Measurements from ENCODE around the gene CD63.

GRCh38 chr12:55715169-55715764, 13.5 kb downstream of the CD63 start:
- TF ChIP-seq CTCF (conservative IDR thresholded peaks at IDR 0.05; ENCODE audit: low read depth, low read length) (no peak), EZH2 (IDR thresholded peaks at IDR 0.05; ENCODE audit: borderline replicate concordance, low read depth, low read length, poor library complexity, severe bottlenecking) (no peak)
